Measurements from ENCODE around the gene TNNT2. TPM values are rescaled to one million over a fixed set of nuclear protein-coding genes. Genes with fewer than 3 reads are reported as not detected.

TNNT2 gene
- total RNA-seq, 2 experiments from 2014 or later: not detected

DNA sequence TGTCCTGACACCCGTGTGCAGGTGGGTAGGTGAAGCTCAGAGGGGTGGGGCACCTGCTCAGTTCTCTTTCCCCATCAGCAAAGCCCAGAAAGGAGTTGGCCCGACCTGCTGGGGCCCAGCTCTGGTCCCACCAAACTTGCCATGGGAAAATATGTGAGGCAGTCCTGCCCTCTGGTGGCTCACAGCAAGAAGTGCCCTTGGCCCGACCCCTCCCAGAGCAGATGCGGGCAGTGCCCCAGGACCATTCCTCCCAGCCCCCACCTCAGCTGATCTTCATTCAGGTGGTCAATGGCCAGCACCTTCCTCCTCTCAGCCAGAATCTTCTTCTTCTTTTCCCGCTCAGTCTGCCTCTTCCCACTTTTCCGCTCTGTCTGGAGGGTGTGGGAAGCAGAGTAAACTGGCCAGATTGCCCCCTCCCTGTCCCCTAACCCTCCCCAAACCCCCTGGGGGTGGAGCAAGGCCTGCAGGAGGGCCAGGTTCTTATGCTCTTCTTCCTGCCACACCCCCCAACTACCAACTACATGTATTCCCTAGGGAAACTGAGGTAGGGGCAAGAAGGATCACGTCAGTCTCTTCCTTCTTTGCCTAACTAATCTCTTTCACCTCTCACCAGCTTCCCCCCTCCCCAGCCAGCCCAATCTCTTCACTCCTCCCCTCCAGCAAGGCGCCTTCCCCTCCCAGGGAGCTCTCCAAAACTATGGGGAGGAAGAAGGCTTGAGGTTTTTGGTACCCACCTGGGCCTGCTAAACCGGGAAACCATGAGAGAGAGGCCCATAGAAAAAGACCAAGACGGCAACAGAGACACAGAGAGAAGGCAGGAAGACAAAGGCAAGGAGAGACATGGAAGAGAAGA, 15.6 kb downstream of the TNNT2 start:
- POLR2A ChIA-PET: no interaction called here
- CTCF ChIA-PET (ENCODE audit: unreplicated experiment): interaction anchor here (1.0 kb wide), 1 partner anchor 14 kb away, joined by 3 read pairs; no protein-coding TSS in a partner anchor
- peak; percentile 54 for DNase-seq (ENCODE audit: low spot score)

GRCh38 chr1:201360901-201361651, 16.4 kb downstream of the TNNT2 start:
- CTCF ChIA-PET (ENCODE audit: unreplicated experiment): interaction anchor here (0.5 to 1.0 kb wide), 3 partner anchors 14 to 419 kb away, joined by 3 read pairs; no protein-coding TSS in a partner anchor
- intact Hi-C loops (cut with micrococcal nuclease; ENCODE audit: unreplicated experiment): loop anchor here (1.0 to 5.0 kb wide), 3 partner anchors 54 to 119 kb away; no protein-coding TSS in a partner anchor

More for the DNA sequence above, 15.6 kb downstream of the TNNT2 start:
- H3K79me2 ChIP-seq (ENCODE audit: insufficient read depth, low read depth, low read length): no peaks in the 10 kb centered on the region
- H3K36me3 ChIP-seq (ENCODE audit: insufficient read depth, low read length): no peaks in the 10 kb centered on the region
- no peak overlapping the region for H3K27ac ChIP-seq (ENCODE audit: low read depth, low read length, poor library complexity, severe bottlenecking)
- BruUV-seq (replicated peaks): no TSS peak
- intact Hi-C loops (cut with micrococcal nuclease; ENCODE audit: unreplicated experiment): loop anchor here (1.0 to 5.0 kb wide), 3 partner anchors 55 to 120 kb away; no protein-coding TSS in a partner anchor
- TF ChIP-seq, protein P1, sequence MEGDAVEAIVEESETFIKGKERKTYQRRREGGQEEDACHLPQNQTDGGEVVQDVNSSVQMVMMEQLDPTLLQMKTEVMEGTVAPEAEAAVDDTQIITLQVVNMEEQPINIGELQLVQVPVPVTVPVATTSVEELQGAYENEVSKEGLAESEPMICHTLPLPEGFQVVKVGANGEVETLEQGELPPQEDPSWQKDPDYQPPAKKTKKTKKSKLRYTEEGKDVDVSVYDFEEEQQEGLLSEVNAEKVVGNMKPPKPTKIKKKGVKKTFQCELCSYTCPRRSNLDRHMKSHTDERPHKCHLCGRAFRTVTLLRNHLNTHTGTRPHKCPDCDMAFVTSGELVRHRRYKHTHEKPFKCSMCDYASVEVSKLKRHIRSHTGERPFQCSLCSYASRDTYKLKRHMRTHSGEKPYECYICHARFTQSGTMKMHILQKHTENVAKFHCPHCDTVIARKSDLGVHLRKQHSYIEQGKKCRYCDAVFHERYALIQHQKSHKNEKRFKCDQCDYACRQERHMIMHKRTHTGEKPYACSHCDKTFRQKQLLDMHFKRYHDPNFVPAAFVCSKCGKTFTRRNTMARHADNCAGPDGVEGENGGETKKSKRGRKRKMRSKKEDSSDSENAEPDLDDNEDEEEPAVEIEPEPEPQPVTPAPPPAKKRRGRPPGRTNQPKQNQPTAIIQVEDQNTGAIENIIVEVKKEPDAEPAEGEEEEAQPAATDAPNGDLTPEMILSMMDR (conservative IDR thresholded peaks at IDR 0.05; ENCODE audit: low read length): peak; percentile 85
- TF ChIP-seq EZH2phosphoT487 (IDR thresholded peaks at IDR 0.05; ENCODE audit: borderline replicate concordance, low read depth, low read length): no peak
- no peaks in the 10 kb centered on the region for H3K4me1 ChIP-seq (ENCODE audit: insufficient read depth, low read length, poor library complexity, severe bottlenecking)
- H2AFZ ChIP-seq (ENCODE audit: low read length): no peak overlapping the region
- no peak overlapping the region for H3K4me3 ChIP-seq (ENCODE audit: low read depth, low read length, poor library complexity, severe bottlenecking)
- H3K9me2 ChIP-seq (ENCODE audit: insufficient read depth, low read length): no peaks in the 10 kb centered on the region
- no peaks in the 10 kb centered on the region for H4K20me1 ChIP-seq (ENCODE audit: insufficient read depth, low read length)
- H3K4me2 ChIP-seq (ENCODE audit: low read length): no peak overlapping the region
- no peaks in the 10 kb centered on the region for H3K9me3 ChIP-seq (ENCODE audit: low read length)

More at GRCh38 chr1:201360901-201361651, 16.4 kb downstream of the TNNT2 start:
- POLR2A ChIA-PET: no interaction called here
- TF ChIP-seq, protein P1 (conservative IDR thresholded peaks at IDR 0.05; ENCODE audit: low read length): no peak
- no peak for TF ChIP-seq EZH2phosphoT487 (IDR thresholded peaks at IDR 0.05; ENCODE audit: borderline replicate concordance, low read depth, low read length)
- Histone ChIP-seq H3K36me3 (ENCODE audit: insufficient read depth, low read length) (no peaks in the 10 kb centered on the region), H2AFZ (ENCODE audit: low read length) (no peak overlapping the region), H3K9me3 (ENCODE audit: low read length) (no peaks in the 10 kb centered on the region), H3K4me2 (ENCODE audit: low read length) (no peak overlapping the region), H3K9me2 (ENCODE audit: insufficient read depth, low read length) (no peaks in the 10 kb centered on the region), H3K4me3 (ENCODE audit: low read depth, low read length, poor library complexity, severe bottlenecking) (no peak overlapping the region), H3K79me2 (ENCODE audit: insufficient read depth, low read depth, low read length) (no peaks in the 10 kb centered on the region), H4K20me1 (ENCODE audit: insufficient read depth, low read length) (no peaks in the 10 kb centered on the region), H3K4me1 (ENCODE audit: insufficient read depth, low read length, poor library complexity, severe bottlenecking) (no peaks in the 10 kb centered on the region), H3K27ac (ENCODE audit: low read depth, low read length, poor library complexity, severe bottlenecking) (no peak overlapping the region)
- no TSS peak for BruUV-seq (replicated peaks)
- no peak for DNase-seq (ENCODE audit: low spot score)
